Measurements from ENCODE around the gene MRPL57.

GRCh38 chr13:21148557-21149258 lies 27.8 kb upstream of the MRPL57 start:
- TF ChIP-seq ZNF184 (tag by site-specific recombination; IDR thresholded peaks at IDR 0.05) = no peak
- TF ChIP-seq PRDM4 (tag by site-specific recombination; IDR thresholded peaks at IDR 0.05) = no peak
- TF ChIP-seq BCL6B (tag by site-specific recombination; IDR thresholded peaks at IDR 0.05) = no peak
- no peak for TF ChIP-seq ZNF280D (tag by site-specific recombination; IDR thresholded peaks at IDR 0.05)
- TF ChIP-seq CTCF (tag by site-specific recombination; IDR thresholded peaks at IDR 0.05) = no peak
